ENCODE results near the gene CABYR.
A peak's percentile ranks its signal among the peaks of the same experiment; 100 is the strongest.
"Not testable (repeated sequence)": the region's sequence is repeated elsewhere in the genome, so short reads cannot be mapped to it uniquely, and the experiment has no call there.

Gene CABYR

GRCh38 chr18:24128700-24129099 lies 10.2 kb upstream of the CABYR start:
- no peak for DNase-seq (ENCODE audit: low read depth in 2 of 2)

GRCh38 chr18:24130494-24130893 lies 8.4 kb upstream of the CABYR start:
- no peak for DNase-seq (ENCODE audit: low read depth in 2 of 2)

- DNase-seq (ENCODE audit: low read depth in 2 of 2), result no peak
Observed at GRCh38 chr18:24136967-24137373, 1.9 kb upstream of the CABYR start.

DNA sequence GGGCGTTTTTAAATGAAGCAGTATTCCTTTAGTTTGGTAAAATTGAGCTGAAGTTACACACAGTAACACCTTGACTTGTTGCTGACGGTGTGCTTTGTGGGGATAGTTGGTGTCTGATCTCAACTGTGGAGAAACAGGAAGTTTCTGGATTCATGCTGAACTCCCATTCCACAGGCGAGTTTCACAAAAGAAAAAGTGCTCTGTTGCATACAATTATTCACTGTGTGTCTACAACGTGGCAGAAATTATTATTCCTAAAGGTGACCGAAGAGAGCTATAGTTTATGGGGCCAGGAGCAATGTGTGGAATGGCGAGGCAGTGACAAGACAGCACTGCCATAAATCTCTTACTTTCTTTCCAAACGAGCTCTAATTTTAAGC lies 463 bp upstream of the CABYR start:
- DNase-seq (ENCODE audit: low read depth in 2 of 2), result no peak

GRCh38 chr18:24140697-24141096 lies 1.8 kb downstream of the CABYR start:
- DNase-seq (ENCODE audit: low read depth in 2 of 2), result no peak

- DNase-seq (ENCODE audit: low read depth in 2 of 2), result no peak
Observed at GRCh38 chr18:24142376-24142775, 3.5 kb downstream of the CABYR start.

GRCh38 chr18:24149591-24149990 lies 10.7 kb downstream of the CABYR start:
- DNase-seq (ENCODE audit: low read depth in 2 of 2), result not testable (repeated sequence)

DNA sequence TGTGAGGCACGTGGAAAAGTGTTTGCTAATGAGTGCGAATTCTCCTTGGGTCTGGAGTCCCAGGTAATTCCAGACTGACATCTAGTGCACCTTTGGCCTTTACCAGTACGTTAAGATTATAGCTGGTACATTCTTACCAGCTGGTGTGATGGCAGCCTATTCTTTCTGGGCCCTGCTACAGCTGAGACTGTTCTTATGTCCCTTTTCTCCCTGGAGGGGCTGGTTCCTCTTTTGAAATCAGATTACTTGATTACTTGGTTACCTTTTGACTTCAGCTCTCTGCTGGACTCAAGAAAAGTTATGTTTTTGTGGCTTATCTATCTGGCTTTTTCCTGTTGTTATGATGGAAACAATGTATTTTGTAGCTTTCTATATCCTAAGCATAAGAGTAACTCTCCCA lies 14.5 kb downstream of the CABYR start:
- DNase-seq (ENCODE audit: low read depth in 2 of 2), result no peak

DNA sequence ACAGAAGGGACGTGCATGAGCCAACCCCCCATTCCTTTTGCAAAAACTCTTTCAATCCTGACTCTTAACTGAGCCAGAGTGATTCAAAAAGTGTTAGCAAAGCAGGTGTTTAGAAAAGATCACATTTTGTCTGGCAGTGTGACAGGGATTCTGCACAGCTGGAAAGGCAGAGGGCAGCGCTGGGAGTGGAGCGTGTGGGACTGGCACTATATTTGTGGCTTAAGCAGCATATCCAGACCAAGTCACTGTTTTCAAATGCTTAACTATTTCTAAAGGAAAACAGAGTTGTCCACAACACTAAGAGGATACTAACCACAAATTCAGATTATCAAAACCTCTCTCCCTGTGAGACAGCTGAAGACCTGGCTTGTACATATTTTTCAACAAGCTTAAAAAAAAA lies 19.0 kb downstream of the CABYR start:
- DNase-seq (ENCODE audit: low read depth in 2 of 2), result no peak

DNA sequence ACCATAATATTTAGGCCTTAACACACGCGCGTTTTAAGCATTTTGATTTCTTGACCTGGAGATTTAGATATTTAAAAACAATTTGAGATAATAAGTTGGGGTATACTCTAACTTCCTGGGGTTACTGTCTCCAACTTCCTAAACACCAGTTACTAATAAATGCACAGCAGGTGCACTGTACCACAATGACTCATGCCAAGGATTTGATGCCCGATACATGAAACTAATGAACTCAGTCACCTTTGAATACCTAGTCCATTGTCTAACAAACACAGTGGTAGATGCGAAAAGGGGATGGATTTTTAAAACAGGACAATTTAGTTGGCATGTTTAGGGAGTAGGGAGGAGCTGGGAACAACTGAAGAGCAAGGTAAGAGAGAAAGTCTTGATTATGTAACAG lies 21.2 kb downstream of the CABYR start:
- no peak for DNase-seq (ENCODE audit: low read depth in 2 of 2)

DNA sequence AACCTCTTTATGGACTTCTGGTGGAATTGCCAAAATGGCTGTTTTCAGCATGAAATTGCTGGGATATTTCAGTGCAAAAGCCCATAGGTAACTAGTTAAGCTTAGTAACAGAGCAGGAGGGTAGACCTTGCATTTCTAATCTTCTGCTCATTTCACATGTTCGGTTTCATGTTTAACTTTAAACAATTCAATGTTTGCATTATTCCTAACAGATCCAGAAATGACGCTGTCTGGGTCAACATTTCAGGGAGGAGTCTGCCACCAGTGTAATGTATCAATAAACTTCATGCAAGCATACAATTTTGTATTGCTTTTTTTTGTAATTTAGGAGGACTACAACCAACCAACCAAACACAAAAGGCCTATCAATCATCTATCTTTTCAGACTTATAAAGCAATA lies 22.4 kb downstream of the CABYR start:
- no peak for DNase-seq (ENCODE audit: low read depth in 2 of 2)

GRCh38 chr18:24168496-24168895 lies 29.6 kb downstream of the CABYR start:
- no peak for DNase-seq (ENCODE audit: low read depth in 2 of 2)

- DNase-seq (ENCODE audit: low read depth in 2 of 2), result no peak
Observed at GRCh38 chr18:24170360-24170759, 31.5 kb downstream of the CABYR start.

DNA sequence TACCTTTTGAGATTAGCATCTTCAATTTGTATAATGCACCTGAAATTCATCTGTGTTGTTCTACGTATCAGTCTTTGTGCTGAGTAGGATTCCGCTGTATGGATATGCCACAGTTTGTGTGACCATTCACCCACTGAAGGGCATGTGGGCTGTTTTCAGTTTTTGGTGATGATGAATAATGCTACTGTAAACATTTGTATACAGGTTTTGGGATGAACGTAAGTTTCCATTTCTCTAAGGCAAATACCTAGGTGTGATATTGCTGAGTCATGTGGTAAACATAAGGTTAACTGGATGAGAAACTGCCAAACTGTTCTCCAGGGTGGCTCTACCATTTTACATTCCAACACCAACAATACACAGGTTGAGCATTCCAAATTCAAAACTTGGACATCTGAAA lies 35.1 kb downstream of the CABYR start:
- DNase-seq (ENCODE audit: low read depth in 2 of 2), result no peak

DNA sequence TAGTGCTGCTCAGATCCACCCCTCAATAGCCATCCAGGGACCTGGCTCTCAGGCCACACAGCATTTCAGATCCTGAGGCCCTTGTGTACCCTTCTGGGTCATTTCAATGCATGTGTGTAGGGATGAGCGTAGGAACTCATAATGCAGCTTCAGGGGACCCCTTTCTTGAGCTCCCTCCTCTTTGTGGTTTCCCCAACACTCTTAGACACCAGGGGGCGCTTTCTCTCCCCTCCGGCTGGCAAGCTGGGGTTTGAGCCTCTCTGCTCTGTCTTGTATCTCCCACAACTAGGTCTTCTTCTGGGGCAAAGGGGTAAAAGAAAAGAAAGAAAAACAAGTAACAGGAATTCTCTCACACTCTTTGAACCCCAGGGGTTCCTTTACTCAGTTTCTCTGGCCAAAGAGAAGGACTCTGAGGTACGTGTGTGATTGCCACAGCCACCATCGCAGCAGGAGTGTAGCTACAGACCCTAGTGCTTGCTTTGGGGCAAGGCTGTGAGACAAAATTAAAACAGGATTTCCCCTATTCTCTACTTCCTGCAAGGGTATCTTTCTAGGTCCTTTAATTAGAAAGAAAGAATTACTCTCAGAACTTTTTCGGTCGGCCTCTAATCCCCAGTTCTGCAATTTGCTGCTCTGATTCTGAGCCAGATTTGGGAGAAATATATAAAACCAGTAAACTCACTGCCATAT lies 38.0 kb downstream of the CABYR start:
- peak in 1 of 2 donors; percentile 9 for DNase-seq (ENCODE audit: low read depth in 2 of 2)

- DNase-seq (ENCODE audit: low read depth in 2 of 2), result no peak
Observed at GRCh38 chr18:24177499-24178133, 38.8 kb downstream of the CABYR start.

- no peak for DNase-seq (ENCODE audit: low read depth in 2 of 2)
Observed at GRCh38 chr18:24180048-24180447, 41.2 kb downstream of the CABYR start.

- DNase-seq (ENCODE audit: low read depth in 2 of 2), result no peak
Observed at GRCh38 chr18:24181806-24182205, 42.9 kb downstream of the CABYR start.

DNA sequence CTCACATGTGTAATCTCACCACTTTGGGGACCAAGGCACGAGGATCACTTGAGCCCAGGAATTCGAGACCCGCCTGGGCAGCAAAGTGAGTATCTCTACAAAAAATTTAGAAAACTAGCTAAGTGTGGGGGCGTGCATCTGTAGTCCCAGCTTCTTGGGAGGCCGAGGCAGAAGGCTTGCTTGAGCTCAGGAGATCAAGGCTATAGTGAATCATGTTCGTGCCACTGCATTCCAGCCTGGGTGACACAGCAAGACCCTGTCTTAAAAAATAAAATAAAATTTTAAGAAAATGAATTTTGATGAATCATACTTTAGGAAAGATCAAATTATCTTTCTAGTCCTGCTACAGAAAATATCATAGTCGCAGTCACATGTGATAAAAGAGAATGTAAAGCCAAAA lies 46.9 kb downstream of the CABYR start:
- no peak for DNase-seq (ENCODE audit: low read depth in 2 of 2)

GRCh38 chr18:24187049-24187448 lies 48.2 kb downstream of the CABYR start:
- DNase-seq (ENCODE audit: low read depth in 2 of 2), result no peak

DNA sequence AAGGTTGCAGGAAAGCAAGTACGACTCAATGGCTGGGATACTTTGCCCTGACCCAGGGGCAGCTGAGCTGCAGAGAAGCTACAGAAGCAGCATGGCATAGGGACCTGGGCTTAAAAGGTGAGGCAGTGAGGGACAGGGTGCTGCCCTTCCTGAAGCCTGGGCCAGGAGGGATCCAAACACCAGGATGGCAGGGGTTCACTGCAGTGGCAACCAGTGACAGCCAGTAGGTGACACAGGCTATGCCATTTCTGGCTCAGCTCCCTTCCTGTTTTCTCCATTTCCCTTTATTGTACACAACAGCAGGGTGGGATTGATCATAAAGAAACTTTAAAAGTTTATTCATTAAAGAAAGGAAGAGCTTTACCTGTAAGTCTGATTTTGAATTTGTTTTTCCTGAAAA lies 48.8 kb downstream of the CABYR start:
- DNase-seq (ENCODE audit: low read depth in 2 of 2), result no peak

DNA sequence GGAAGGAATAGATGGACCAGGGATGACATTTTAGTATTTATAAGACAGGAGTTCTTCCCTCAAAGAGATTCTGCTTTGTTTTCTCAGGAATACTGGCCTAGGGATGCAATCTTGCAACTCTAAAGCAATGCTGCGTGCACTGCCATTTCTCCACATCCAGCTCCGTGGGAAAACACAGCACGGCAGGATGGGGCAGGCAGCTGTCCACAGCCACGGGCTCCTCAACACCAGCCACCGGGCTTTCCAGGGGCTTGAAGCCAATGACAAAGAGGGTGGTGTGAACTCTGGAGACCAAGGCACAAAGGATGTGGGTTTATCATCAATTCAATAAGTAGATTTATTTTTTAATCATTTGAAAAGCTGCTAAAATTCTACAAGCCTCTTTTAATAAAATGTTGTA lies 49.3 kb downstream of the CABYR start:
- no peak for DNase-seq (ENCODE audit: low read depth in 2 of 2)

DNA sequence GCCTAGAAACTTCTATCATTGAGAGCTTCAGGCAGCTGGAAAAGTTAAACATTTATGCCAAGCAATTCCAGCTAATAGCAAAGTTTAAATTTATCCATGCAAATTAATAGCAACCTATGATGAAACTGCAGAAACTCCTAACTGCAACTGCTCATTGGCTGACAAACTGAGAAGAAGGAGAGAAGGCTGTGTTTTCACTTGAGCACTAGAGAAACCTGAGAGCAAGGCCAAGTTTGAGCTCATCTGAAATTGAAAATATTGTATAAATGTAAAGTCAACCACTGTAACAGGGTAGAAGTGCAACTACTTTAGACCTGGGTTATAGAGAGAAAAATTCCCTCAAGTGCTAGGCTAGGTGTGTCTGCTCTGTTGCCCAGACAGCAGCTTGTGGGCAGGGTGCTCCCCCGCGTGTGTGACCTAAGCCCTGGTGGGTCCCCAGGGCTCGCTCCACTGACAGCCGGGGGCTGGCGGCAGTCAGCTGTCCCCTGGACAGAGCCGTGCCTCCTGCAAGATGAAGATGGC lies 50.2 kb downstream of the CABYR start:
- no peak for DNase-seq (ENCODE audit: low read depth in 2 of 2)
